H1 (cell line): ENCODE measurements around the gene ADCY7. TPM values are rescaled to one million over a fixed set of nuclear protein-coding genes. Genes with fewer than 3 reads are reported as not detected.

ENCODE experiments used
- CTCF ChIA-PET: fragments of 300-600 bp; sonication (Branson Sonifier 250); formaldehyde crosslinking; loops from one replicate; lab custom pipeline; 2021; ENCODE audit not compliant: partially characterized antibody; lab: Charles Lee
- POLR2A ChIA-PET: fragments of 300-600 bp; sonication (Branson Sonifier 250); formaldehyde crosslinking; loops from one replicate; lab custom pipeline; 2021; ENCODE audit warnings: inconsistent platforms; ENCODE audit not compliant: partially characterized antibody; lab: Charles Lee
- DNase-seq, 2 experiments: peaks; one replicate each; pipeline versions ENCODE4 v3.0.0 to v3.0.0-alpha.2; 2010 to 2022; ENCODE audit warnings: low spot score in 2 of 2, low read depth in 1 of 2, mixed read lengths in 1 of 2
- FAIRE-seq: peaks from 2 replicates; lab custom pipeline; 2011; peaks lifted over from hg19 to GRCh38; lab: Jason Lieb, UNC
- H2AFZ ChIP-seq: 2 replicates; pipeline ENCODE4 v1.8.1; 2012; ENCODE audit warnings: low read length, inconsistent platforms
- H2AK5ac ChIP-seq: 2 replicates; pipeline ENCODE4 v1.6.1; 2013; ENCODE audit warnings: low read depth, low read length
- H2BK120ac ChIP-seq: replicated peaks from 2 replicates; pipeline ENCODE3; 2013; ENCODE audit warnings: low read depth, low read length, inconsistent platforms
- H2BK12ac ChIP-seq: 2 replicates; pipeline ENCODE4 v1.6.1; 2013; ENCODE audit warnings: low read depth, low read length
- H2BK15ac ChIP-seq: 2 replicates; pipeline ENCODE4 v1.6.1; 2013; ENCODE audit warnings: low read length
- H2BK20ac ChIP-seq: 2 replicates; pipeline ENCODE4 v1.6.1; 2013; ENCODE audit warnings: low read length
- H2BK5ac ChIP-seq: 2 replicates; pipeline ENCODE4 v1.6.1; 2013; ENCODE audit warnings: low read depth, low read length
- H3K14ac ChIP-seq: 2 replicates; pipeline ENCODE4 v1.6.1; 2013; ENCODE audit warnings: inconsistent platforms; ENCODE audit not compliant: insufficient read length
- H3K18ac ChIP-seq: 2 replicates; pipeline ENCODE4 v1.6.1; 2013; ENCODE audit warnings: low read length; ENCODE audit errors: extremely low read depth
- H3K23ac ChIP-seq: 2 replicates; pipeline ENCODE4 v1.6.1; 2013; ENCODE audit warnings: inconsistent platforms; ENCODE audit not compliant: insufficient read length
- H3K23me2 ChIP-seq: 2 replicates; pipeline ENCODE4 v1.6.1; 2013; ENCODE audit warnings: low read depth, low read length
- H3K27ac ChIP-seq: 2 replicates; pipeline ENCODE4 v1.6.1; 2011; ENCODE audit warnings: low read depth, low read length, inconsistent platforms
- H3K27me3 ChIP-seq, 4 experiments: replicated peaks in 1 of 4; 1 replicate in 1 of 4; 2 replicates in 3 of 4; pipeline versions ENCODE4 v1.6.1 to v1.8.1; 2011 to 2013; ENCODE audit warnings: low read length in 3 of 4, mild to moderate bottlenecking in 3 of 4, inconsistent platforms in 2 of 4, mixed read lengths in 2 of 4, moderate library complexity in 1 of 4; ENCODE audit not compliant: control insufficient read depth in 3 of 4, insufficient read depth in 3 of 4; ENCODE audit errors: extremely low read depth in 1 of 4
- H3K36me3 ChIP-seq, 4 experiments: 2 replicates each; pipeline versions ENCODE4 v1.6.1 to v1.8.1; 2011 to 2013; ENCODE audit warnings: mild to moderate bottlenecking in 4 of 4, low read length in 3 of 4, moderate library complexity in 2 of 4, control low read depth in 1 of 4, inconsistent platforms in 1 of 4; ENCODE audit not compliant: insufficient read depth in 4 of 4, control insufficient read depth in 2 of 4
- H3K4ac ChIP-seq: replicated peaks from 2 replicates; pipeline ENCODE3; 2013; ENCODE audit warnings: low read length, low read depth, mixed read lengths, inconsistent platforms; ENCODE audit not compliant: insufficient read length
- H3K4me1 ChIP-seq, 4 experiments: replicated peaks in 1 of 4; 1 replicate in 1 of 4; 2 replicates in 3 of 4; pipeline versions ENCODE4 v1.6.1 to v1.8.1; 2011 to 2013; ENCODE audit warnings: low read length in 3 of 4, inconsistent platforms in 2 of 4, mixed read lengths in 1 of 4; ENCODE audit not compliant: insufficient read depth in 4 of 4, control insufficient read depth in 3 of 4
- H3K4me2 ChIP-seq, 2 experiments: 2 replicates each; pipeline versions ENCODE4 v1.6.1 to v1.8.1; 2011 to 2013; ENCODE audit warnings: low read depth in 2 of 2, low read length in 2 of 2, control low read depth in 1 of 2, inconsistent platforms in 1 of 2, mild to moderate bottlenecking in 1 of 2; ENCODE audit not compliant: insufficient read depth in 1 of 2
- H3K4me3 ChIP-seq, 4 experiments: fragments of 200-600, 300-600 bp in 1 of 4; sonication (generic), shearing (Covaris generic), sonication (Bioruptor Twin) in 1 of 4; 2 replicates each; pipeline versions ENCODE4 v1.5.1 to v1.8.1; 2011 to 2016; ENCODE audit warnings: low read length in 4 of 4, low read depth in 3 of 4, control low read depth in 2 of 4, inconsistent platforms in 2 of 4, mild to moderate bottlenecking in 2 of 4, mixed read lengths in 1 of 4, moderate library complexity in 1 of 4; ENCODE audit not compliant: insufficient read depth in 2 of 4; ENCODE audit errors: extremely low read depth in 1 of 4
- H3K56ac ChIP-seq: replicated peaks from 2 replicates; pipeline ENCODE3; 2013; ENCODE audit warnings: low read depth, mild to moderate bottlenecking, mixed read lengths, low read length, inconsistent platforms; ENCODE audit not compliant: insufficient read length
- H3K79me1 ChIP-seq: 2 replicates; pipeline ENCODE4 v1.6.1; 2013; ENCODE audit warnings: low read depth, low read length, control low read depth
- H3K79me2 ChIP-seq, 2 experiments: 2 replicates each; pipeline versions ENCODE4 v1.6.1 to v1.8.1; 2012 to 2013; ENCODE audit warnings: low read length in 2 of 2, mild to moderate bottlenecking in 2 of 2, inconsistent platforms in 1 of 2; ENCODE audit not compliant: insufficient read depth in 2 of 2, control insufficient read depth in 1 of 2
- H3K9ac ChIP-seq, 4 experiments: replicated peaks in 1 of 4; 1 replicate in 1 of 4; 2 replicates in 3 of 4; pipeline versions ENCODE4 v1.6.1 to v1.8.1; 2011 to 2013; ENCODE audit warnings: low read depth in 3 of 4, low read length in 3 of 4, control low read depth in 2 of 4, mild to moderate bottlenecking in 2 of 4, moderate library complexity in 2 of 4, inconsistent platforms in 1 of 4; ENCODE audit errors: extremely low read depth in 1 of 4
- H3K9me3 ChIP-seq, 2 experiments: 2 replicates each; pipeline versions ENCODE4 v1.6.1 to v1.8.1; 2012 to 2013; ENCODE audit warnings: mild to moderate bottlenecking in 2 of 2, moderate library complexity in 2 of 2, control low read depth in 1 of 2, inconsistent platforms in 1 of 2, low read depth in 1 of 2, low read length in 1 of 2, mixed read lengths in 1 of 2; ENCODE audit not compliant: insufficient read depth in 2 of 2
- H4K20me1 ChIP-seq, 2 experiments: replicated peaks in 1 of 2; 2 replicates each; pipeline versions ENCODE3 to v1.8.1; 2011 to 2013; ENCODE audit warnings: inconsistent platforms in 2 of 2, low read length in 2 of 2, mild to moderate bottlenecking in 1 of 2; ENCODE audit not compliant: insufficient read depth in 2 of 2, control insufficient read depth in 1 of 2
- H4K5ac ChIP-seq: 2 replicates; pipeline ENCODE4 v1.6.1; 2013; ENCODE audit warnings: low read length, low read depth, mixed read lengths, inconsistent platforms; ENCODE audit not compliant: insufficient read length
- H4K8ac ChIP-seq: 2 replicates; pipeline ENCODE4 v1.8.0; 2013; ENCODE audit warnings: mild to moderate bottlenecking, moderate library complexity, low read length, inconsistent platforms; ENCODE audit not compliant: insufficient read depth; ENCODE audit errors: extremely low read depth
- H4K91ac ChIP-seq: replicated peaks from 2 replicates; pipeline ENCODE3; 2013; ENCODE audit warnings: low read length, mixed read lengths, inconsistent platforms; ENCODE audit not compliant: insufficient read length
- BRCA1 ChIP-seq: IDR thresholded peaks from 2 replicates; pipeline ENCODE4 v1.6.1; 2012; ENCODE audit warnings: low read depth, low read length, improper control_type of control experiment
- EP300 ChIP-seq, 2 experiments: IDR thresholded peaks; 1 replicate in 1 of 2; 2 replicates in 1 of 2; pipeline ENCODE4 v1.6.1; 2011 to 2012; ENCODE audit warnings: low read depth in 2 of 2, low read length in 2 of 2, mild to moderate bottlenecking in 2 of 2, borderline replicate concordance in 1 of 2, inconsistent platforms in 1 of 2, moderate library complexity in 1 of 2
- GABPA ChIP-seq: IDR thresholded peaks from 2 replicates; pipeline ENCODE4 v1.6.1; 2011; ENCODE audit warnings: mild to moderate bottlenecking, low read length, moderate library complexity, borderline replicate concordance; ENCODE audit not compliant: insufficient read depth
- JUND ChIP-seq: IDR thresholded peaks from 2 replicates; pipeline ENCODE4 v1.6.1; 2011; ENCODE audit warnings: mild to moderate bottlenecking, improper control_type of control experiment, low read length
- KDM1A ChIP-seq: fragments of 200-600, 300-600 bp; sonication (generic); IDR thresholded peaks from 2 replicates; pipeline ENCODE4 v1.7.1; 2016; ENCODE audit warnings: mild to moderate bottlenecking, low read length, borderline replicate concordance
- RFX5 ChIP-seq: IDR thresholded peaks from 2 replicates; pipeline ENCODE4 v1.6.1; 2011; ENCODE audit warnings: low read depth, low read length, improper control_type of control experiment, borderline replicate concordance
- SIN3A ChIP-seq, 2 experiments: IDR thresholded peaks in 1 of 2; conservative IDR thresholded peaks in 1 of 2; 2 replicates each; pipeline ENCODE4 v1.6.1; 2011 to 2012; ENCODE audit warnings: low read length in 2 of 2, improper control_type of control experiment in 1 of 2, low read depth in 1 of 2, mild to moderate bottlenecking in 1 of 2
- SIRT6 ChIP-seq: IDR thresholded peaks from one replicate; pipeline ENCODE4 v1.7.1; 2012; ENCODE audit warnings: low read length, inconsistent platforms
- SUZ12 ChIP-seq: fragments of 200-600 bp; sonication (generic); IDR thresholded peaks from 2 replicates; pipeline ENCODE4 v1.6.1; 2012; ENCODE audit warnings: mild to moderate bottlenecking, inconsistent platforms, low read length, moderate library complexity, mixed read lengths
- TCF12 ChIP-seq: IDR thresholded peaks from 2 replicates; pipeline ENCODE4 v1.6.1; 2011; ENCODE audit warnings: low read depth, mild to moderate bottlenecking, low read length
- WGBS, 2 experiments: shearing (Covaris generic) in 1 of 2; methylation state at CpG; one replicate each; pipeline versions ENCODE4 v1.1.6 to v1.1.7; 2013 to 2015; ENCODE audit warnings: low lambda C conversion rate in 2 of 2, mixed read lengths in 2 of 2, inconsistent platforms in 1 of 2, low coverage in 1 of 2, missing lambda C conversion rate in 1 of 2; ENCODE audit not compliant: insufficient replicate concordance in 2 of 2, insufficient coverage in 1 of 2, insufficient read length in 1 of 2; ENCODE audit errors: extremely low coverage in 1 of 2, missing lambda C conversion rate in 1 of 2; 5-methylcytosine and 5-hydroxymethylcytosine counted together
- polyA plus RNA-seq, 7 experiments: library from polyadenylated mRNA; depleted of rRNA in 3 of 7; stranded (reverse) in 5 of 7; unstranded in 2 of 7; fragments of >200 nt in 5 of 7; fragments of 200-250 nt in 2 of 7; gene quantifications; 1 replicate in 5 of 7; 2 replicates in 1 of 7; 4 replicates in 1 of 7; pipeline versions ENCODE4 v1.2.1 to v1.2.3, GENCODE V29; 2011 to 2013; ENCODE audit warnings: missing spikeins in 2 of 7, mixed read lengths in 2 of 7
- total RNA-seq: library from RNA; stranded (reverse); fragmentation: NEBNext Ultra II Directional; extraction: Animal tissue kit (Norgen Biotek cat#: 25700); gene quantifications from 2 replicates; pipeline ENCODE4 v1.2.1, GENCODE V29; 2021
- TF ChIP-seq, protein P1 (sequence below), 3 experiments: IDR thresholded peaks; 1 replicate in 2 of 3; 2 replicates in 1 of 3; pipeline versions ENCODE4 v1.5.1 to v1.6.1; 2011; ENCODE audit warnings: low read length in 3 of 3, mild to moderate bottlenecking in 3 of 3, inconsistent platforms in 2 of 3, low read depth in 1 of 3, moderate library complexity in 1 of 3; ENCODE audit not compliant: insufficient read depth in 1 of 3; ENCODE audit errors: control extremely low read depth in 1 of 3

The ADCY7 gene
- total and polyA plus RNA-seq, 2 of the 8 experiments (the other 6 are each of a cell fraction or from before 2014, with no cell fraction given) = 2.4 to 5.1 TPM

DNA sequence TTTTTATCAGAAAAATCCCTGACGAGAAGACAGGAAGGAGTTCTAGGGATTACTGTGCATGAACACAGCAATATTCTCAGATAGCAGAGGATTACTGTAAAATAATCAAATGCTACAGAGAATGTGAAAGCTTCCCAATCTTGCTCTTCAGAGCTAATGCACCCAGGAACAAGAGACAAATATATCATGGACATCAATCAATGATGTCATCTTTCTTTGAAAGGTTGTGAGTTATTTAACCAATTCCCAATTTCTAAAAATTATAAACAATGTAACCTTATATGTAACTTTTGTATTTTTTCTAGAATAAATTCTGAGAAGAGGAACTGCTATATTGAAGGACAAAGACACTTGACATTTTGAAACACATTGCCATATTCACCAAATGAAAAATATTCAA, 56.0 kb downstream of the ADCY7 start:
- H3K4ac ChIP-seq = no peak overlapping the region
- no peak overlapping the region for H4K5ac ChIP-seq
- no peaks in the 10 kb centered on the region for H3K4me1 ChIP-seq
- H3K9me3 ChIP-seq = no peaks in the 10 kb centered on the region
- H3K56ac ChIP-seq = no peak overlapping the region
- no peak overlapping the region for H3K18ac ChIP-seq
- H2AK5ac ChIP-seq = no peak overlapping the region
- no peak overlapping the region for H4K8ac ChIP-seq
- H2AFZ ChIP-seq = no peak overlapping the region
- H3K23ac ChIP-seq = no peak overlapping the region
- H2BK120ac ChIP-seq = no peak overlapping the region
- no peaks in the 10 kb centered on the region; the same call in 1 of the 2 replicates for H3K79me1 ChIP-seq
- no peak overlapping the region for H2BK15ac ChIP-seq
- peaks cover 16 to 78% (median 48%) of the 10 kb centered on the region in 4 experiments for H3K36me3 ChIP-seq
- no peaks in the 10 kb centered on the region for H3K27me3 ChIP-seq
- H3K4me3 ChIP-seq = no peak overlapping the region
- H4K91ac ChIP-seq = no peak overlapping the region
- DNase-seq = no peak
- no peak overlapping the region for H3K27ac ChIP-seq
- no peak overlapping the region for H3K4me2 ChIP-seq
- H4K20me1 ChIP-seq = peaks cover 0 to 2% of the 10 kb centered on the region in 2 experiments
- no peak overlapping the region for H3K9ac ChIP-seq
- H3K23me2 ChIP-seq = no peaks in the 10 kb centered on the region
- H3K14ac ChIP-seq = no peak overlapping the region
- no peak for FAIRE-seq
- H2BK12ac ChIP-seq = no peak overlapping the region
- H3K79me2 ChIP-seq = no peaks in the 10 kb centered on the region
- ChIA-PET CTCF (interaction anchor here (0.9 to 1.7 kb wide), 4 partner anchors 17 to 313 kb away, joined by 3 read pairs; no protein-coding TSS in a partner anchor), POLR2A (no interaction called here)
- no peak overlapping the region for H2BK5ac ChIP-seq
- no peak overlapping the region for H2BK20ac ChIP-seq
- WGBS, 2 experiments = 96% methylated on average over 1 of the region's 1 CpG; no CpG with 5 or more reads in 1 of the 2 experiments
- TF ChIP-seq JUND = no peak
- TF ChIP-seq TCF12 = no peak
- TF ChIP-seq KDM1A = no peak
- no peak for TF ChIP-seq GABPA
- no peak for TF ChIP-seq SIRT6
- TF ChIP-seq, protein P1, sequence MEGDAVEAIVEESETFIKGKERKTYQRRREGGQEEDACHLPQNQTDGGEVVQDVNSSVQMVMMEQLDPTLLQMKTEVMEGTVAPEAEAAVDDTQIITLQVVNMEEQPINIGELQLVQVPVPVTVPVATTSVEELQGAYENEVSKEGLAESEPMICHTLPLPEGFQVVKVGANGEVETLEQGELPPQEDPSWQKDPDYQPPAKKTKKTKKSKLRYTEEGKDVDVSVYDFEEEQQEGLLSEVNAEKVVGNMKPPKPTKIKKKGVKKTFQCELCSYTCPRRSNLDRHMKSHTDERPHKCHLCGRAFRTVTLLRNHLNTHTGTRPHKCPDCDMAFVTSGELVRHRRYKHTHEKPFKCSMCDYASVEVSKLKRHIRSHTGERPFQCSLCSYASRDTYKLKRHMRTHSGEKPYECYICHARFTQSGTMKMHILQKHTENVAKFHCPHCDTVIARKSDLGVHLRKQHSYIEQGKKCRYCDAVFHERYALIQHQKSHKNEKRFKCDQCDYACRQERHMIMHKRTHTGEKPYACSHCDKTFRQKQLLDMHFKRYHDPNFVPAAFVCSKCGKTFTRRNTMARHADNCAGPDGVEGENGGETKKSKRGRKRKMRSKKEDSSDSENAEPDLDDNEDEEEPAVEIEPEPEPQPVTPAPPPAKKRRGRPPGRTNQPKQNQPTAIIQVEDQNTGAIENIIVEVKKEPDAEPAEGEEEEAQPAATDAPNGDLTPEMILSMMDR (IDR thresholded peaks at IDR 0.05; ENCODE audit: control extremely low read depth in 1 of 3, insufficient read depth in 1 of 3, low read depth in 1 of 3, low read length in 3 of 3) = no peak
- TF ChIP-seq SUZ12 = no peak
- TF ChIP-seq SIN3A (conservative IDR thresholded peaks at IDR 0.05 in 1 of 2, IDR thresholded peaks at IDR 0.05 in 1 of 2; ENCODE audit: low read depth in 1 of 2, low read length in 2 of 2) = no peak
- no peak for TF ChIP-seq BRCA1
- TF ChIP-seq EP300 (IDR thresholded peaks at IDR 0.05; ENCODE audit: borderline replicate concordance in 1 of 2, low read depth in 2 of 2, low read length in 2 of 2) = no peak
- no peak for TF ChIP-seq RFX5
